ENCODE measurements around the gene ABCB9.

ABCB9 gene

GRCh38 chr12:122935318-122935717, 30.9 kb downstream of the ABCB9 start:
- H3K36me3 ChIP-seq (replicated peaks), result no peaks in the 10 kb centered on the region
- H3K4me3 ChIP-seq (ENCODE audit: low read depth, low read length), result no peak overlapping the region
- TF ChIP-seq, protein P1, sequence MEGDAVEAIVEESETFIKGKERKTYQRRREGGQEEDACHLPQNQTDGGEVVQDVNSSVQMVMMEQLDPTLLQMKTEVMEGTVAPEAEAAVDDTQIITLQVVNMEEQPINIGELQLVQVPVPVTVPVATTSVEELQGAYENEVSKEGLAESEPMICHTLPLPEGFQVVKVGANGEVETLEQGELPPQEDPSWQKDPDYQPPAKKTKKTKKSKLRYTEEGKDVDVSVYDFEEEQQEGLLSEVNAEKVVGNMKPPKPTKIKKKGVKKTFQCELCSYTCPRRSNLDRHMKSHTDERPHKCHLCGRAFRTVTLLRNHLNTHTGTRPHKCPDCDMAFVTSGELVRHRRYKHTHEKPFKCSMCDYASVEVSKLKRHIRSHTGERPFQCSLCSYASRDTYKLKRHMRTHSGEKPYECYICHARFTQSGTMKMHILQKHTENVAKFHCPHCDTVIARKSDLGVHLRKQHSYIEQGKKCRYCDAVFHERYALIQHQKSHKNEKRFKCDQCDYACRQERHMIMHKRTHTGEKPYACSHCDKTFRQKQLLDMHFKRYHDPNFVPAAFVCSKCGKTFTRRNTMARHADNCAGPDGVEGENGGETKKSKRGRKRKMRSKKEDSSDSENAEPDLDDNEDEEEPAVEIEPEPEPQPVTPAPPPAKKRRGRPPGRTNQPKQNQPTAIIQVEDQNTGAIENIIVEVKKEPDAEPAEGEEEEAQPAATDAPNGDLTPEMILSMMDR (IDR thresholded peaks at IDR 0.05; ENCODE audit: low read depth, low read length, missing control alignments), result no peak
- no peaks in the 10 kb centered on the region for H3K27me3 ChIP-seq (replicated peaks)
- in situ Hi-C loops (cut with HindIII; ENCODE audit: low pct_ligation_motif_present, low sequenced_read_pairs), result no loop called here
- H3K27ac ChIP-seq, result no peak overlapping the region
- DNase-seq, result no peak

- Histone ChIP-seq H3K27me3 (replicated peaks) (no peaks in the 10 kb centered on the region), H3K4me3 (ENCODE audit: low read depth, low read length) (no peak overlapping the region), H3K36me3 (replicated peaks) (no peaks in the 10 kb centered on the region), H3K27ac (no peak overlapping the region)
- no peak for DNase-seq
- in situ Hi-C loops (cut with HindIII; ENCODE audit: low pct_ligation_motif_present, low sequenced_read_pairs), result no loop called here
- TF ChIP-seq, protein P1 (IDR thresholded peaks at IDR 0.05; ENCODE audit: low read depth, low read length, missing control alignments), result no peak
Measured at GRCh38 chr12:122934722-122935121, 31.5 kb downstream of the ABCB9 start.

DNA sequence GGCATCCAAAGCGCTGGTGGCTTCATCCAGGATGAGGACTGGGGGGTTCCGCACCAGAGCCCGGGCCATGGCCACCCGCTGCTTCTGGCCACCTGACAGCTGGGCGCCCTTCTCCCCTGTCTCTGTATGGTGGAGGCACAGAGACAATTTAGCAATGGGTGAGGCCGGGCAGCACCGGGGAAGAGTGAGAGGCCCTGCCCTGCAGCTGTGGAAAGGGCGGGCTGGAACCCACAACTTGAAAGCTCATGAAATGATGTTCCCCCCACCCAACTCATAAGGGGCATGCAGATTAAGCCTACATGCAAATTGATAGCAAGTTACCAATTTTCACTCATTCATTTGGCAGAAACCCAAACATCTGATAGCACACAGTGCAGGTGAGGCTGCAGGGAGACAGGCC, 34.1 kb downstream of the ABCB9 start:
- Histone ChIP-seq H3K27ac (no peak overlapping the region), H3K27me3 (replicated peaks) (no peaks in the 10 kb centered on the region), H3K4me3 (ENCODE audit: low read depth, low read length) (no peak overlapping the region), H3K36me3 (replicated peaks) (no peaks in the 10 kb centered on the region)
- no peak for DNase-seq
- TF ChIP-seq, protein P1 (IDR thresholded peaks at IDR 0.05; ENCODE audit: low read depth, low read length, missing control alignments), result no peak
- in situ Hi-C loops (cut with HindIII; ENCODE audit: low pct_ligation_motif_present, low sequenced_read_pairs), result no loop called here

- Histone ChIP-seq H3K36me3 (replicated peaks) (no peaks in the 10 kb centered on the region), H3K4me3 (ENCODE audit: low read depth, low read length) (no peak overlapping the region), H3K27ac (no peak overlapping the region), H3K27me3 (replicated peaks) (no peaks in the 10 kb centered on the region)
- in situ Hi-C loops (cut with HindIII; ENCODE audit: low pct_ligation_motif_present, low sequenced_read_pairs), result no loop called here
- no peak for DNase-seq
- TF ChIP-seq, protein P1 (IDR thresholded peaks at IDR 0.05; ENCODE audit: low read depth, low read length, missing control alignments), result no peak
Measured at GRCh38 chr12:122929812-122930211, 36.5 kb downstream of the ABCB9 start.

GRCh38 chr12:122929148-122929538, 37.1 kb downstream of the ABCB9 start:
- H3K27me3 ChIP-seq (replicated peaks), result no peaks in the 10 kb centered on the region
- in situ Hi-C loops (cut with HindIII; ENCODE audit: low pct_ligation_motif_present, low sequenced_read_pairs), result no loop called here
- H3K27ac ChIP-seq, result no peak overlapping the region
- TF ChIP-seq, protein P1 (IDR thresholded peaks at IDR 0.05; ENCODE audit: low read depth, low read length, missing control alignments), result no peak
- H3K4me3 ChIP-seq (ENCODE audit: low read depth, low read length), result no peak overlapping the region
- H3K36me3 ChIP-seq (replicated peaks), result no peaks in the 10 kb centered on the region
- DNase-seq, result no peak

DNA sequence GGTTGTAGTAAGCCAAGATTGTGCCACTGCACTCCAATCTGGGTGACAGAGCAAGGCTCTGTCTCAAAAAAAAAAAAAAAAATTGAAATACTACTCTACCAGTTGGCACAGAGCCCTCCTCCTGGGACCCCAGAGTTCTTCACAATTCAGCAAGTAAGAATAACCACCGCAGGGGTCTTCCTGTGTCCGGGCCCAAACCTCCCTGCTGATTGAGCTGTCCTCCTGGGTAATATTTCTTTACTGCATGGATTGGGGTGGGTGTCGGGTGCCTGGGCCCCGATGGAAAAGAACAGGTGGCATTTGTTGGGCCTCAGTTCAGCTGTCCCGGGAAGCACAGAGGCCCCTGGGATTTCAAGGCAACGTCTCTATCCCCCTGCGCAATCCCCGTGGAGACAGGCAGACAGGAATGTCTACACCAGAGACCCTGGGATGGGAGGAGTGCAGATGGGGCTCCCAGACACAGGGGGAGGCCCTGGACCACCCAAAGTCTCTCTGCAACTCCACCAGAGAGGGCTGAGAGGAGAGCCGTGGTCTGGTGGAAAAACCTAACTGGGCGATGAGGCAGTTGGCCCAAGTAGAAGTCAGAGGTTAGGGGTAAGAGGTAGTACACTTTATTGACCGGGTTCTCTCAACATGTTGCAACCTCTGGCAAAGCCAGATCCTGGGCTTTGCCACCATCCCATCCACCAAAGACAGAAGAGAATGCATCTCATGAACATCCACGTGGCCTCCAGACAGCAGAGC, 37.7 kb downstream of the ABCB9 start:
- Histone ChIP-seq H3K4me3 (ENCODE audit: low read depth, low read length) (no peak overlapping the region), H3K27me3 (replicated peaks) (no peaks in the 10 kb centered on the region), H3K36me3 (replicated peaks) (no peaks in the 10 kb centered on the region), H3K27ac (no peak overlapping the region)
- DNase-seq, result no peak
- in situ Hi-C loops (cut with HindIII; ENCODE audit: low pct_ligation_motif_present, low sequenced_read_pairs), result no loop called here
- TF ChIP-seq, protein P1 (IDR thresholded peaks at IDR 0.05; ENCODE audit: low read depth, low read length, missing control alignments), result no peak
